Measurements from ENCODE around the gene FAM193A. TPM values are rescaled to one million over a fixed set of nuclear protein-coding genes. Genes with fewer than 3 reads are reported as not detected.

Gene FAM193A
- total RNA-seq, 4 donors from 2014 or later, result 16.7 to 18.9 (median 18.0) TPM

GRCh38 chr4:2503809-2504208, 32.6 kb upstream of the FAM193A start:
- intact Hi-C loops (cut with DNase I; ENCODE audit: low total_unique reads), result no loop called here
- TF ChIP-seq CTCF (IDR thresholded peaks at IDR 0.05 in 4 of 5, conservative IDR thresholded peaks at IDR 0.05 in 1 of 5) (no peak), POLR2A (IDR thresholded peaks at IDR 0.05) (no peak)
- no peak overlapping the region for H3K4me3 ChIP-seq
- ATAC-seq (no peak), DNase-seq (no peak)
- in situ Hi-C loops (cut with MboI; ENCODE audit: low sequenced_read_pairs in 4 of 4), result no loop called here
- no peaks in the 10 kb centered on the region for H3K27me3 ChIP-seq
- peaks cover 0 to 43% of the 10 kb centered on the region in 2 donors for H3K36me3 ChIP-seq
- H3K9me3 ChIP-seq, result no peaks in the 10 kb centered on the region
- H3K27ac ChIP-seq, result no peak overlapping the region
- H3K4me1 ChIP-seq, result peaks cover 6 to 7% of the 10 kb centered on the region in 2 donors

DNA sequence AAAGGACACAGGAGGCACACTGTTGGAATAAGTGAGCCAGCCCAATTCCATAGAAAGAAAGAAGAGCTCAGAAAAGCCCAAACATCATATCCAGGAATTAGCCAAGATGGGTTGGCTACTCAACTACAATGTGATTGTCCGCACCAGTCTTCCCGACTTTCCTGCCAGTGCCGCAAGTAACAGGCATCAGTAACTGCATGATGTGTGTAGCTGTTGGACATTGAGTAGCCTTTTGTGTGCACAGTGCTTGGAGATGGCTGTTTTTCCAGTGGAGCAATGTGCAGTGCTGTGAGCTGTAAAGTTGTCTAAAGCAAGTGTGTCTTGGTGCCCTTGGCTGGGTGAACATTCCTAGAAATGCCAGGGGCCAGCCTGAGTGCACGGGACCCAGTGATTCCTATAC, 29.2 kb upstream of the FAM193A start:
- Histone ChIP-seq H3K27ac (no peak overlapping the region), H3K4me1 (no peaks in the 10 kb centered on the region), H3K27me3 (no peaks in the 10 kb centered on the region), H3K36me3 (peaks cover 0 to 22% of the 10 kb centered on the region in 2 donors), H3K4me3 (no peak overlapping the region), H3K9me3 (no peaks in the 10 kb centered on the region)
- in situ Hi-C loops (cut with MboI; ENCODE audit: low sequenced_read_pairs in 4 of 4) (no loop called here), intact Hi-C loops (cut with DNase I; ENCODE audit: low total_unique reads) (no loop called here)
- DNase-seq (no peak), ATAC-seq (no peak)
- no peak for TF ChIP-seq CTCF (IDR thresholded peaks at IDR 0.05 in 4 of 5, conservative IDR thresholded peaks at IDR 0.05 in 1 of 5)
- TF ChIP-seq POLR2A (IDR thresholded peaks at IDR 0.05), result no peak

DNA sequence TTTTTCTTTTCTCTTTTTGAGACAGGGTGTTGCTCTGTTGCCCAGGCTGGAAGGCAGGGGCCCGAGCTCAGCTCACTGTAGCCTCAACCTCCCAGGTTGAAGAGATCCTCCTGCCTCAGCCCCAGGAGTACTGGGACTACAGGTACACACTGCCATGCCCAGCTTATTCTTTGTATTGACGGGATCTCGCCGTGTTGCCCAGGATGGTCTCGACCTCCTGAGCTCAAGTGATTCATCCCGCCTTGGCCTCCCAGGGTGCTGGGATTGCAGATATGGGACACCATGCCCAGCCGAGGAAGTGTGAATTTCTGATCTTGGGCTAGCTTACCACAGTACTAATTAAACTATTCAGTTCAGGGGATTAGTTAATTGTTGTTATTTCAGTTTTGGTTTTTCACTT, 28.6 kb upstream of the FAM193A start:
- Histone ChIP-seq H3K4me3 (no peak overlapping the region), H3K27me3 (no peaks in the 10 kb centered on the region), H3K4me1 (no peaks in the 10 kb centered on the region), H3K9me3 (no peaks in the 10 kb centered on the region), H3K27ac (no peak overlapping the region), H3K36me3 (peaks cover 0 to 28% of the 10 kb centered on the region in 2 donors)
- intact Hi-C loops (cut with DNase I; ENCODE audit: low total_unique reads), result no loop called here
- no peak for TF ChIP-seq POLR2A (IDR thresholded peaks at IDR 0.05)
- no peak for TF ChIP-seq CTCF (IDR thresholded peaks at IDR 0.05 in 4 of 5, conservative IDR thresholded peaks at IDR 0.05 in 1 of 5)
- in situ Hi-C loops (cut with MboI; ENCODE audit: low sequenced_read_pairs in 4 of 4), result no loop called here
- DNase-seq (no peak), ATAC-seq (no peak)

DNA sequence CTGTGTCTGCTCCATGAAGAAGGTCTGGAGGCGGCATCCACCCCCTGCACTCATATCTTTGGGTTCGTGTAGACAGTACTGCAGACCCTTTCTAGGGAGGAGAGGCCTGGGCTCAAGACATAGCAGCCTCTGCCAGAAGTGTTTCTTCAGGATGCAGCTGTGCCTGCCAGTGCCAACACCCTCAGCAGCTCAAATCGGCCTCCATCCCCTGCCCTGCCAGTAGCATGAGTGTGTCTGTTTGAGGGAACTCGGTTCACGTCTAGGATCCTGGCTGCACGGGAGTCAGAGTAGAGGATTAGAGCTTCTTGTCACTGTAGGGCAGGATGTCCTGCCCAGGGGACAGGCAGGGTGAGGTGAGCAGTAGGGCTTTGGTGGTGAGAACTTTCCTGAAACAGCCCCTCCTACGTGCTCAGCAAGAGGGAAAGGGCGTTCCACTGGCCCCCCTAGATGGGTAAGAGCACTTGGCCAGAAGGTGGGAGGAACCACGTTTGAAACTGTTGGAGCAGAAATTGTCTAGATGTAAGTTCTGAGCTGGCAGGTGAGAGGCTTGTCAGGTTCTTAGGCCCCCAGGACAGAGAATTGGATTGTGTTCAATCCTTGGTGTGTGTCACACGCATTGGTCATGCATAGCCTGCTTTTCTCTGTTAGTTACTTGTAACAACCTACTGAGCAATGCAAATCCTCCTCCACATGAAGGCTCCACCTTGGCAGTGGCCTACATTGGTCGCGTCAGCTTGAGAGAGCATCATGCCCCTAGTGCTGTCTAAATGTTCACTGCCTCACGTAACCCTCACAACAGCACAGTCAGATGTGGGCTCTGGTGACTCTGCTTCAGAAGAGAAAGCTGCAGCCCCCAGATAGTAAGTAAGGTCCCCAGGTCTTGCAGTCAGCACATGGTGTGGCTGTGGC, 25.8 kb upstream of the FAM193A start:
- H3K36me3 ChIP-seq, result peaks cover 0 to 47% of the 10 kb centered on the region in 2 donors
- intact Hi-C loops (cut with DNase I; ENCODE audit: low total_unique reads) (no loop called here), in situ Hi-C loops (cut with MboI; ENCODE audit: low sequenced_read_pairs in 4 of 4) (no loop called here)
- H3K27me3 ChIP-seq, result no peaks in the 10 kb centered on the region
- ATAC-seq, result no peak
- DNase-seq, result no peak
- H3K4me3 ChIP-seq, result no peak overlapping the region
- no peak overlapping the region for H3K27ac ChIP-seq
- TF ChIP-seq POLR2A (IDR thresholded peaks at IDR 0.05) (no peak), CTCF (IDR thresholded peaks at IDR 0.05 in 4 of 5, conservative IDR thresholded peaks at IDR 0.05 in 1 of 5) (no peak)
- no peaks in the 10 kb centered on the region for H3K9me3 ChIP-seq
- H3K4me1 ChIP-seq, result peaks cover under 1% of the 10 kb centered on the region in 2 donors

Measured in gastrocnemius medialis (tissue), 4 donors.